Nephron (organoid): ENCODE measurements around the gene MSTO1.
"Not testable (repeated sequence)": the region's sequence is repeated elsewhere in the genome, so short reads cannot be mapped to it uniquely, and the experiment has no call there.

Experiments used
- H3K27ac Mint-ChIP-seq, 3 experiments: 2 replicates each; pipeline ENCODE4 v1.8.0; 2020; ENCODE audit warnings: mixed read lengths in 3 of 3, mild to moderate bottlenecking in 2 of 3, moderate library complexity in 1 of 3
- H3K27me3 Mint-ChIP-seq: 2 replicates; pipeline ENCODE4 v1.8.0; 2021; ENCODE audit warnings: low read depth, mild to moderate bottlenecking, moderate library complexity, mixed read lengths
- H3K36me3 Mint-ChIP-seq: 2 replicates; pipeline ENCODE4 v1.8.0; 2020; ENCODE audit warnings: low read depth, mixed read lengths
- H3K4me1 Mint-ChIP-seq: 2 replicates; pipeline ENCODE4 v1.8.0; 2020; ENCODE audit warnings: mixed read lengths
- H3K4me3 Mint-ChIP-seq, 3 experiments: 2 replicates each; pipeline ENCODE4 v1.8.0; 2020; ENCODE audit warnings: mild to moderate bottlenecking in 3 of 3, mixed read lengths in 3 of 3, moderate library complexity in 2 of 3
- H3K9me3 Mint-ChIP-seq: 2 replicates; pipeline ENCODE4 v1.8.0; 2020; ENCODE audit warnings: mixed read lengths
- CTCF ChIP-seq, 3 experiments: fragments of 200-600 bp; sonication (generic); IDR thresholded peaks; one replicate each; pipeline ENCODE4 v1.5.0; 2021; ENCODE audit warnings: antibody characterized with exemption in 3 of 3; ENCODE audit not compliant: unreplicated experiment in 3 of 3

Gene MSTO1

GRCh38 chr1:155623357-155623756 lies 13.3 kb downstream of the MSTO1 start:
- Mint-ChIP-seq H3K9me3 (peaks cover 12% of the 10 kb centered on the region), H3K27me3 (peaks cover 22% of the 10 kb centered on the region), H3K27ac (no peak overlapping the region), H3K4me3 (no peak overlapping the region), H3K4me1 (no peaks in the 10 kb centered on the region), H3K36me3 (no peaks in the 10 kb centered on the region)
- no peak for TF ChIP-seq CTCF (IDR thresholded peaks at IDR 0.05; ENCODE audit: unreplicated experiment in 3 of 3)

GRCh38 chr1:155626428-155626827 lies 16.4 kb downstream of the MSTO1 start:
- H3K9me3 Mint-ChIP-seq, result peaks cover 12% of the 10 kb centered on the region
- not testable (repeated sequence) for H3K4me1 Mint-ChIP-seq, H3K27ac Mint-ChIP-seq, H3K4me3 Mint-ChIP-seq, H3K36me3 Mint-ChIP-seq
- peaks cover 22% of the 10 kb centered on the region for H3K27me3 Mint-ChIP-seq

GRCh38 chr1:155636397-155637153 lies 26.6 kb downstream of the MSTO1 start:
- no peak for TF ChIP-seq CTCF (IDR thresholded peaks at IDR 0.05; ENCODE audit: unreplicated experiment in 3 of 3)
- H3K9me3 Mint-ChIP-seq, result peaks cover 12% of the 10 kb centered on the region
- H3K36me3 Mint-ChIP-seq, result no peaks in the 10 kb centered on the region
- peaks cover 3% of the 10 kb centered on the region for H3K27me3 Mint-ChIP-seq
- no peak overlapping the region for H3K4me3 Mint-ChIP-seq
- H3K4me1 Mint-ChIP-seq, result no peaks in the 10 kb centered on the region
- H3K27ac Mint-ChIP-seq, result no peak overlapping the region

GRCh38 chr1:155640367-155640766 lies 30.3 kb downstream of the MSTO1 start:
- TF ChIP-seq CTCF (IDR thresholded peaks at IDR 0.05; ENCODE audit: unreplicated experiment in 3 of 3), result no peak
- H3K36me3 Mint-ChIP-seq, result peaks cover 5% of the 10 kb centered on the region
- peaks cover 34% of the 10 kb centered on the region for H3K9me3 Mint-ChIP-seq
- peaks cover 3% of the 10 kb centered on the region for H3K4me1 Mint-ChIP-seq
- no peak overlapping the region for H3K4me3 Mint-ChIP-seq
- H3K27me3 Mint-ChIP-seq, result peaks cover 3% of the 10 kb centered on the region
- no peak overlapping the region for H3K27ac Mint-ChIP-seq

- not testable (repeated sequence) for H3K27ac Mint-ChIP-seq, H3K27me3 Mint-ChIP-seq, H3K36me3 Mint-ChIP-seq, H3K4me3 Mint-ChIP-seq
- peaks cover 16% of the 10 kb centered on the region for H3K4me1 Mint-ChIP-seq
- peaks cover 31% of the 10 kb centered on the region for H3K9me3 Mint-ChIP-seq
Observed at GRCh38 chr1:155642559-155643180, 32.7 kb downstream of the MSTO1 start.

GRCh38 chr1:155643230-155643629 lies 33.2 kb downstream of the MSTO1 start:
- Mint-ChIP-seq H3K27ac (no peak overlapping the region), H3K27me3 (no peaks in the 10 kb centered on the region), H3K4me3 (no peak overlapping the region), H3K9me3 (peaks cover 31% of the 10 kb centered on the region), H3K36me3 (peaks cover 5% of the 10 kb centered on the region), H3K4me1 (peaks cover 16% of the 10 kb centered on the region)
- no peak for TF ChIP-seq CTCF (IDR thresholded peaks at IDR 0.05; ENCODE audit: unreplicated experiment in 3 of 3)
